Type B pancreatic cell (in vitro differentiated cells): ENCODE results near the gene OR2A2. TPM values are rescaled to one million over a fixed set of nuclear protein-coding genes. Genes with fewer than 3 reads are reported as not detected.

ENCODE experiments used
- DNase-seq: peaks from one replicate; pipeline ENCODE4 v3.0.0; 2021; ENCODE audit warnings: mixed read lengths; ENCODE audit not compliant: unreplicated experiment; ENCODE audit errors: extremely low spot score
- H3K27ac Mint-ChIP-seq: 2 replicates; pipeline ENCODE4 v1.8.0; 2021; ENCODE audit warnings: mild to moderate bottlenecking, mixed read lengths
- H3K27me3 Mint-ChIP-seq: 2 replicates; pipeline ENCODE4 v1.8.0; 2021; ENCODE audit warnings: mixed read lengths
- H3K36me3 Mint-ChIP-seq: 2 replicates; pipeline ENCODE4 v1.8.0; 2021; ENCODE audit warnings: mixed read lengths
- H3K4me1 Mint-ChIP-seq: one replicate; pipeline ENCODE4 v1.8.0; 2021; ENCODE audit warnings: mixed read lengths; ENCODE audit not compliant: unreplicated experiment
- H3K4me3 Mint-ChIP-seq: 2 replicates; pipeline ENCODE4 v1.8.0; 2021; ENCODE audit warnings: mild to moderate bottlenecking, mixed read lengths
- H3K9me3 Mint-ChIP-seq: 2 replicates; pipeline ENCODE4 v1.8.0; 2021; ENCODE audit warnings: mixed read lengths
- total RNA-seq: library from RNA; stranded (reverse); gene quantifications from 2 replicates; pipeline ENCODE4 v1.2.1, GENCODE V29; 2021; ENCODE audit warnings: low replicate concordance
- TF ChIP-seq, protein P1 (sequence below): fragments of 200-600 bp; sonication (generic); conservative IDR thresholded peaks from 2 replicates; pipeline ENCODE4 v1.5.0; 2021; ENCODE audit warnings: antibody characterized with exemption, mild to moderate bottlenecking

OR2A2 gene
- total RNA-seq, 1 donor from 2014 or later, result not detected

- Mint-ChIP-seq H3K9me3 (no peaks in the 10 kb centered on the region), H3K4me1 (no peaks in the 10 kb centered on the region), H3K27me3 (peaks cover 3% of the 10 kb centered on the region), H3K27ac (no peak within 1 kb of the TSS), H3K36me3 (no peaks in the 10 kb centered on the region), H3K4me3 (no peak within 1 kb of the TSS)
- no peak for DNase-seq
- TF ChIP-seq, protein P1, sequence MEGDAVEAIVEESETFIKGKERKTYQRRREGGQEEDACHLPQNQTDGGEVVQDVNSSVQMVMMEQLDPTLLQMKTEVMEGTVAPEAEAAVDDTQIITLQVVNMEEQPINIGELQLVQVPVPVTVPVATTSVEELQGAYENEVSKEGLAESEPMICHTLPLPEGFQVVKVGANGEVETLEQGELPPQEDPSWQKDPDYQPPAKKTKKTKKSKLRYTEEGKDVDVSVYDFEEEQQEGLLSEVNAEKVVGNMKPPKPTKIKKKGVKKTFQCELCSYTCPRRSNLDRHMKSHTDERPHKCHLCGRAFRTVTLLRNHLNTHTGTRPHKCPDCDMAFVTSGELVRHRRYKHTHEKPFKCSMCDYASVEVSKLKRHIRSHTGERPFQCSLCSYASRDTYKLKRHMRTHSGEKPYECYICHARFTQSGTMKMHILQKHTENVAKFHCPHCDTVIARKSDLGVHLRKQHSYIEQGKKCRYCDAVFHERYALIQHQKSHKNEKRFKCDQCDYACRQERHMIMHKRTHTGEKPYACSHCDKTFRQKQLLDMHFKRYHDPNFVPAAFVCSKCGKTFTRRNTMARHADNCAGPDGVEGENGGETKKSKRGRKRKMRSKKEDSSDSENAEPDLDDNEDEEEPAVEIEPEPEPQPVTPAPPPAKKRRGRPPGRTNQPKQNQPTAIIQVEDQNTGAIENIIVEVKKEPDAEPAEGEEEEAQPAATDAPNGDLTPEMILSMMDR, result no peak
Measured at GRCh38 chr7:144085978-144086377, 23.4 kb upstream of the OR2A2 start, which contains the start of gene OR2A12. OR2A12 (plus strand) TSS chr7:144086278; CDS start chr7:144095108, 8,830 bp downstream.

GRCh38 chr7:144086730-144087129 is 22.7 kb upstream of the OR2A2 start:
- H3K36me3 Mint-ChIP-seq, result no peaks in the 10 kb centered on the region
- no peak for DNase-seq
- no peaks in the 10 kb centered on the region for H3K4me1 Mint-ChIP-seq
- H3K27me3 Mint-ChIP-seq, result peaks cover 3% of the 10 kb centered on the region
- H3K9me3 Mint-ChIP-seq, result no peaks in the 10 kb centered on the region
- TF ChIP-seq, protein P1, result no peak
- H3K4me3 Mint-ChIP-seq, result no peak overlapping the region
- H3K27ac Mint-ChIP-seq, result no peak overlapping the region

DNA sequence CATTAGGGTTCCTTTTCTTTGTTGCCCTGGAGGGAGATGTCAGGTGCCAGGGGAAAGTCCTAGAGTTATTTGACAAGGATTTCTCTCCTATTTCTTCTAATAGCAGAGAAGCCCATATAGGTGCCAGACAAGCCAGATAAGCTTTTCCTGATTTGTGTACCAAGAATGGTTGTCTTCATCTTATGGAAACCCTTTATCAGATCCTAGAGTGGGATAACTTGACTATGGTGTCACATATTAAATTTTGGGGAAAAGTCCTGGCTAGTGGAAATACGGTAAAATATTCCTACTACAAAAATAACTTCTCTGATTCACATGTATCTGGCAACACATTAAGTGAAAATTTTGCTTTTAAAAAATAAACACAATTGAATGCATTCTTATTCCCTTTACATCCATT is 22.2 kb upstream of the OR2A2 start:
- Mint-ChIP-seq H3K9me3 (no peaks in the 10 kb centered on the region), H3K4me3 (no peak overlapping the region), H3K27me3 (peaks cover 3% of the 10 kb centered on the region), H3K27ac (no peak overlapping the region), H3K36me3 (no peaks in the 10 kb centered on the region), H3K4me1 (no peaks in the 10 kb centered on the region)
- no peak for DNase-seq
- TF ChIP-seq, protein P1, result no peak

DNA sequence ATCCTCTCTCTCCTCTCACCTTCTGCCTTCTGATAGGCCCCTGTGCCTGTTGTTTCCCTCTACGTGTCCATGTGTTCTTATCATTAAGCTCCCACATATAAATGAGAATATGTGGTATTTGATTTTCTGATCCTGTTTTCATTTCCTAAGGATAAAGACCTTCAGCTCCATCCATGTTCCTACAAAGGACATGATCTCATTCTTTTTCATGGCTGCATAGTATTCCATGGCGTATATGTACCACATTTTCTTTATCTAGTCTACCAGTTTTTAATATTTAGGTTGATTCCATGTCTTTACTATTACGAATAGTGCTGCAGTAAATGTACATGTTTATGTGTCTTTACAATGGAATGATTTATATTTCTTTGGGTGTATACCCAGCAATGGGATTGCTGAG is 18.7 kb upstream of the OR2A2 start:
- Mint-ChIP-seq H3K4me3 (no peak overlapping the region), H3K27ac (no peak overlapping the region), H3K27me3 (peaks cover 3% of the 10 kb centered on the region), H3K4me1 (no peaks in the 10 kb centered on the region), H3K36me3 (no peaks in the 10 kb centered on the region), H3K9me3 (no peaks in the 10 kb centered on the region)
- TF ChIP-seq, protein P1, result no peak
- no peak for DNase-seq

DNA sequence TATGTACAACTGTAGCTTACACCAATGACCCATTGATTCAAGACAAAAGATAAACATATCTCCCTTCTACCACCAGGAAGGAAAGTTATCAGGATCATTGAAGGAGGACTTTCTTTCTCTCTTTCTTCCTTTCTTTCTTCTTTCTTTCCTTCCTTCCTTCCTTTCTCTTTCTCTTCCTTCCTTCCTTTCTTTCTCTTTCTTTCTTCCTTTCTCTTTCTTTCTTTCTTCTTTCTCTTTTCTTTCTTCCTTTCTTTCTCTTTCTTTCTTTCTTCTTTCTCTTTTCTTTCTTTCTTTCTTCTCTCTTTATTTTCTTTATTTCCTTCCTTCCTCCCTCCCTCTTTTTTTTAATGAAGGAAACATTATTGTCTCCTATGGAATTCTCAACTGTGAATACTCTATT is 10.6 kb upstream of the OR2A2 start:
- Mint-ChIP-seq H3K27ac (no peak overlapping the region), H3K27me3 (no peaks in the 10 kb centered on the region), H3K9me3 (no peaks in the 10 kb centered on the region), H3K4me1 (no peaks in the 10 kb centered on the region), H3K4me3 (no peak overlapping the region), H3K36me3 (no peaks in the 10 kb centered on the region)
- DNase-seq, result no peak
- TF ChIP-seq, protein P1, result no peak

- no peak overlapping the region for H3K27ac Mint-ChIP-seq
- H3K36me3 Mint-ChIP-seq, result no peaks in the 10 kb centered on the region
- no peaks in the 10 kb centered on the region for H3K9me3 Mint-ChIP-seq
- no peaks in the 10 kb centered on the region for H3K27me3 Mint-ChIP-seq
- TF ChIP-seq, protein P1, result no peak
- no peaks in the 10 kb centered on the region for H3K4me1 Mint-ChIP-seq
- no peak for DNase-seq
- no peak overlapping the region for H3K4me3 Mint-ChIP-seq
Measured at GRCh38 chr7:144100607-144101006, 8.8 kb upstream of the OR2A2 start.
